HEK293 (cell line): Measurements from ENCODE around the gene DDX42.

Experiments
- CTCF ChIA-PET: fragments of 350-600 bp; formaldehyde crosslinking; extraction: SDS; loops from one replicate; lab custom pipeline; 2021; ENCODE audit warnings: antibody characterized with exemption; lab: Yijun Ruan, JAX
- POLR2A ChIA-PET: fragments of 300-600 bp; formaldehyde crosslinking; extraction: SDS; loops from one replicate; lab custom pipeline; 2020; ENCODE audit warnings: antibody characterized with exemption, inconsistent platforms; lab: Yijun Ruan, JAX
- H3K27ac ChIP-seq: fragments of 200-500 bp; sonication (Bioruptor generic); 2 replicates; pipeline ENCODE4 v1.5.1; 2014; ENCODE audit warnings: low read depth, low read length, control low read depth, inconsistent platforms; ENCODE audit errors: extremely low read depth
- H3K36me3 ChIP-seq, 2 experiments: fragments of 200-500 bp in 1 of 2; sonication (Bioruptor generic) in 1 of 2; 1 replicate in 1 of 2; 2 replicates in 1 of 2; pipeline ENCODE4 v1.5.1; 2014 to 2017; ENCODE audit warnings: inconsistent platforms in 2 of 2, low read length in 2 of 2; ENCODE audit not compliant: control insufficient read depth in 2 of 2, insufficient read depth in 1 of 2
- H3K4me1 ChIP-seq: fragments of 200-500 bp; sonication (Bioruptor generic); 2 replicates; pipeline ENCODE4 v1.5.1; 2014; ENCODE audit warnings: mild to moderate bottlenecking, low read length, inconsistent platforms; ENCODE audit not compliant: control insufficient read depth, insufficient read depth
- H3K4me3 ChIP-seq: 2 replicates; pipeline ENCODE4 v1.5.1; 2011; ENCODE audit warnings: low read depth, mild to moderate bottlenecking, control low read depth, low read length, moderate library complexity
- H3K9me3 ChIP-seq: fragments of 200-500 bp; sonication (Bioruptor generic); 2 replicates; pipeline ENCODE4 v1.5.1; 2014; ENCODE audit warnings: low read depth, low read length, inconsistent platforms; ENCODE audit not compliant: control insufficient read depth, insufficient read depth
- BCL6B ChIP-seq: fragments of 450-650 bp; formaldehyde crosslinking; IDR thresholded peaks from 2 replicates; pipeline ENCODE4 v1.5.1; 2017; ENCODE audit warnings: missing biosample characterization, missing genetic modification characterization
- FEZF1 ChIP-seq: fragments of 450-650 bp; formaldehyde crosslinking; IDR thresholded peaks from 2 replicates; pipeline ENCODE4 v1.5.1; 2016; ENCODE audit warnings: missing biosample characterization, missing genetic modification characterization
- PRDM1 ChIP-seq: fragments of 450-650 bp; formaldehyde crosslinking; IDR thresholded peaks from 2 replicates; pipeline ENCODE4; 2016; ENCODE audit warnings: missing biosample characterization, missing genetic modification characterization
- SETDB1 ChIP-seq: IDR thresholded peaks from one replicate; pipeline ENCODE4 v1.6.1; 2017; ENCODE audit warnings: mild to moderate bottlenecking, low read length, moderate library complexity, mixed read lengths; ENCODE audit not compliant: insufficient read length
- SP7 ChIP-seq: fragments of 450-650 bp; formaldehyde crosslinking; IDR thresholded peaks from 2 replicates; pipeline ENCODE4 v1.5.1; 2016; ENCODE audit warnings: missing biosample characterization, missing genetic modification characterization
- WT1 ChIP-seq: fragments of 450-650 bp; formaldehyde crosslinking; IDR thresholded peaks from 2 replicates; pipeline ENCODE4 v1.5.1; 2016; ENCODE audit warnings: missing biosample characterization, missing genetic modification characterization
- ZBTB10 ChIP-seq: fragments of 450-650 bp; formaldehyde crosslinking; IDR thresholded peaks from 2 replicates; pipeline ENCODE4 v1.5.1; 2016; ENCODE audit warnings: missing biosample characterization, missing genetic modification characterization
- ZBTB17 ChIP-seq: fragments of 450-650 bp; formaldehyde crosslinking; IDR thresholded peaks from 2 replicates; pipeline ENCODE4 v1.5.1; 2016; ENCODE audit warnings: missing biosample characterization, missing genetic modification characterization
- ZNF10 ChIP-seq: fragments of 450-650 bp; formaldehyde crosslinking; IDR thresholded peaks from 2 replicates; pipeline ENCODE4 v1.5.1; 2017; ENCODE audit warnings: missing biosample characterization, missing genetic modification characterization
- ZNF146 ChIP-seq: fragments of 450-650 bp; formaldehyde crosslinking; IDR thresholded peaks from 2 replicates; pipeline ENCODE4 v1.5.1; 2016; ENCODE audit warnings: missing biosample characterization, missing genetic modification characterization
- ZNF155 ChIP-seq: fragments of 450-650 bp; formaldehyde crosslinking; IDR thresholded peaks from 2 replicates; pipeline ENCODE4 v1.5.1; 2016; ENCODE audit warnings: missing biosample characterization, missing genetic modification characterization
- ZNF174 ChIP-seq: fragments of 450-650 bp; formaldehyde crosslinking; IDR thresholded peaks from 2 replicates; pipeline ENCODE4 v1.5.0; 2017; ENCODE audit warnings: missing biosample characterization, mild to moderate bottlenecking, missing genetic modification characterization
- ZNF184 ChIP-seq: fragments of 450-650 bp; IDR thresholded peaks from 2 replicates; pipeline ENCODE4 v1.5.1; 2018; ENCODE audit warnings: missing biosample characterization, mild to moderate bottlenecking, missing genetic modification characterization
- ZNF629 ChIP-seq: fragments of 450-650 bp; formaldehyde crosslinking; IDR thresholded peaks from 2 replicates; pipeline ENCODE4 v1.5.1; 2017; ENCODE audit warnings: missing biosample characterization, missing genetic modification characterization
- ZNF707 ChIP-seq: fragments of 450-650 bp; formaldehyde crosslinking; IDR thresholded peaks from 2 replicates; pipeline ENCODE4 v1.5.1; 2016; ENCODE audit warnings: missing biosample characterization, missing genetic modification characterization
- ZSCAN4 ChIP-seq: fragments of 450-650 bp; formaldehyde crosslinking; IDR thresholded peaks from 2 replicates; pipeline ENCODE4 v1.5.1; 2017; ENCODE audit warnings: missing biosample characterization, missing genetic modification characterization
- ZXDB ChIP-seq: fragments of 450-650 bp; formaldehyde crosslinking; IDR thresholded peaks from 2 replicates; pipeline ENCODE4 v1.5.1; 2016; ENCODE audit warnings: missing biosample characterization, missing genetic modification characterization
- TF ChIP-seq, protein P1 (sequence below): fragments of 450-650 bp; formaldehyde crosslinking; IDR thresholded peaks from 2 replicates; pipeline ENCODE4 v1.5.1; 2017; ENCODE audit warnings: missing biosample characterization, missing genetic modification characterization
- TF ChIP-seq, protein P2 (sequence below): fragments of 450-650 bp; formaldehyde crosslinking; conservative IDR thresholded peaks from 2 replicates; pipeline ENCODE4 v1.5.1; 2016; ENCODE audit warnings: low read depth, missing biosample characterization, missing genetic modification characterization
- TF ChIP-seq, protein P3 (sequence below): fragments of 450-650 bp; formaldehyde crosslinking; IDR thresholded peaks from 2 replicates; pipeline ENCODE4 v1.5.0; 2017; ENCODE audit warnings: missing biosample characterization, missing genetic modification characterization, borderline replicate concordance
- TF ChIP-seq, protein P4 (sequence below): fragments of 450-650 bp; formaldehyde crosslinking; IDR thresholded peaks from 2 replicates; pipeline ENCODE4 v1.5.1; 2017; ENCODE audit warnings: missing biosample characterization, missing genetic modification characterization

The DDX42 gene

DNA sequence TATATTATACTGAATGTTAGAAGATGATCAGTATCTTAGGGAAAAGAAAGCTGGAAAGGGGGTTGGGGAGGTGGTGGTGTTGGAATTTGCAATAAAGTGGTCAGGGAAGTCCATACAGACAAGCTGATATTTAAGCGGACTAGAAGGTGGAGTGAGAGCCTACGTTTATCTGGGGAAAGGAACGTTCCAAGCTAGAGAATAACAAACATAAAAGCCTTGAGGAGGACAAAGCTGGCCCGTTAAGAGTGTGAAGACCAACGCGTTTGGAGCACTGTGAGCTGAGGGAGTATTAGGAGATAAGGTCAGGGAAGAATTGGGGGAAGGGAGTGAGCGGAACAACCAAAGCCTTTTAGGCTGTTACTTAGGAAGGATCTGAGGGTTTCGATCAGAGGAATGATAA, 1.4 kb downstream of the DDX42 start (continued):
- TF ChIP-seq, protein P1, sequence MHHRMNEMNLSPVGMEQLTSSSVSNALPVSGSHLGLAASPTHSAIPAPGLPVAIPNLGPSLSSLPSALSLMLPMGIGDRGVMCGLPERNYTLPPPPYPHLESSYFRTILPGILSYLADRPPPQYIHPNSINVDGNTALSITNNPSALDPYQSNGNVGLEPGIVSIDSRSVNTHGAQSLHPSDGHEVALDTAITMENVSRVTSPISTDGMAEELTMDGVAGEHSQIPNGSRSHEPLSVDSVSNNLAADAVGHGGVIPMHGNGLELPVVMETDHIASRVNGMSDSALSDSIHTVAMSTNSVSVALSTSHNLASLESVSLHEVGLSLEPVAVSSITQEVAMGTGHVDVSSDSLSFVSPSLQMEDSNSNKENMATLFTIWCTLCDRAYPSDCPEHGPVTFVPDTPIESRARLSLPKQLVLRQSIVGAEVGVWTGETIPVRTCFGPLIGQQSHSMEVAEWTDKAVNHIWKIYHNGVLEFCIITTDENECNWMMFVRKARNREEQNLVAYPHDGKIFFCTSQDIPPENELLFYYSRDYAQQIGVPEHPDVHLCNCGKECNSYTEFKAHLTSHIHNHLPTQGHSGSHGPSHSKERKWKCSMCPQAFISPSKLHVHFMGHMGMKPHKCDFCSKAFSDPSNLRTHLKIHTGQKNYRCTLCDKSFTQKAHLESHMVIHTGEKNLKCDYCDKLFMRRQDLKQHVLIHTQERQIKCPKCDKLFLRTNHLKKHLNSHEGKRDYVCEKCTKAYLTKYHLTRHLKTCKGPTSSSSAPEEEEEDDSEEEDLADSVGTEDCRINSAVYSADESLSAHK (tag by site-specific recombination), result no peak
- no peak for TF ChIP-seq BCL6B
- no peak for TF ChIP-seq ZXDB (tag by site-specific recombination)
- TF ChIP-seq ZNF155, result no peak

GRCh38 chr17:63780507-63780906, 6.5 kb downstream of the DDX42 start:
- CTCF ChIA-PET, result interaction anchor here (0.5 to 1.0 kb wide), 2 partner anchors 54 to 104 kb away, joined by 3 read pairs; no protein-coding TSS in a partner anchor
- peaks cover 3% of the 10 kb centered on the region for H3K4me1 ChIP-seq
- no peaks in the 10 kb centered on the region for H3K9me3 ChIP-seq
- no peak overlapping the region for H3K27ac ChIP-seq
- POLR2A ChIA-PET, result interaction anchor here (0.5 to 0.6 kb wide), 3 partner anchors 30 to 159 kb away, joined by 3 to 4 read pairs (median 3); partner anchors contain the start of gene MAP3K3
- peaks cover 53 to 86% of the 10 kb centered on the region in 2 experiments for H3K36me3 ChIP-seq
- no peak overlapping the region for H3K4me3 ChIP-seq
- TF ChIP-seq ZBTB17 (tag by site-specific recombination) (0 out of 2 replicates have a peak, but pooled peaks have one; percentile 40), FEZF1 (tag by site-specific recombination) (peak; percentile 78), ZNF629 (tag by site-specific recombination) (0 out of 2 replicates have a peak, but pooled peaks have one; percentile 32), WT1 (tag by site-specific recombination) (peak; percentile 77), ZNF707 (tag by site-specific recombination) (no peak), ZNF146 (no peak), SP7 (tag by site-specific recombination) (peak; percentile 43; the same call in 1 of the 2 replicates), ZNF10 (tag by site-specific recombination) (peak; percentile 92), ZNF174 (no peak), ZNF184 (tag by site-specific recombination) (no peak), SETDB1 (no peak), ZBTB10 (no peak), ZSCAN4 (no peak), PRDM1 (tag by site-specific recombination) (peak; percentile 85)
- TF ChIP-seq, protein P2, sequence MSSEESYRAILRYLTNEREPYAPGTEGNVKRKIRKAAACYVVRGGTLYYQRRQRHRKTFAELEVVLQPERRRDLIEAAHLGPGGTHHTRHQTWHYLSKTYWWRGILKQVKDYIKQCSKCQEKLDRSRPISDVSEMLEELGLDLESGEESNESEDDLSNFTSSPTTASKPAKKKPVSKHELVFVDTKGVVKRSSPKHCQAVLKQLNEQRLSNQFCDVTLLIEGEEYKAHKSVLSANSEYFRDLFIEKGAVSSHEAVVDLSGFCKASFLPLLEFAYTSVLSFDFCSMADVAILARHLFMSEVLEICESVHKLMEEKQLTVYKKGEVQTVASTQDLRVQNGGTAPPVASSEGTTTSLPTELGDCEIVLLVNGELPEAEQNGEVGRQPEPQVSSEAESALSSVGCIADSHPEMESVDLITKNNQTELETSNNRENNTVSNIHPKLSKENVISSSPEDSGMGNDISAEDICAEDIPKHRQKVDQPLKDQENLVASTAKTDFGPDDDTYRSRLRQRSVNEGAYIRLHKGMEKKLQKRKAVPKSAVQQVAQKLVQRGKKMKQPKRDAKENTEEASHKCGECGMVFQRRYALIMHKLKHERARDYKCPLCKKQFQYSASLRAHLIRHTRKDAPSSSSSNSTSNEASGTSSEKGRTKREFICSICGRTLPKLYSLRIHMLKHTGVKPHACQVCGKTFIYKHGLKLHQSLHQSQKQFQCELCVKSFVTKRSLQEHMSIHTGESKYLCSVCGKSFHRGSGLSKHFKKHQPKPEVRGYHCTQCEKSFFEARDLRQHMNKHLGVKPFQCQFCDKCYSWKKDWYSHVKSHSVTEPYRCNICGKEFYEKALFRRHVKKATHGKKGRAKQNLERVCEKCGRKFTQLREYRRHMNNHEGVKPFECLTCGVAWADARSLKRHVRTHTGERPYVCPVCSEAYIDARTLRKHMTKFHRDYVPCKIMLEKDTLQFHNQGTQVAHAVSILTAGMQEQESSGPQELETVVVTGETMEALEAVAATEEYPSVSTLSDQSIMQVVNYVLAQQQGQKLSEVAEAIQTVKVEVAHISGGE (tag by site-specific recombination), result no peak
- TF ChIP-seq, protein P3, sequence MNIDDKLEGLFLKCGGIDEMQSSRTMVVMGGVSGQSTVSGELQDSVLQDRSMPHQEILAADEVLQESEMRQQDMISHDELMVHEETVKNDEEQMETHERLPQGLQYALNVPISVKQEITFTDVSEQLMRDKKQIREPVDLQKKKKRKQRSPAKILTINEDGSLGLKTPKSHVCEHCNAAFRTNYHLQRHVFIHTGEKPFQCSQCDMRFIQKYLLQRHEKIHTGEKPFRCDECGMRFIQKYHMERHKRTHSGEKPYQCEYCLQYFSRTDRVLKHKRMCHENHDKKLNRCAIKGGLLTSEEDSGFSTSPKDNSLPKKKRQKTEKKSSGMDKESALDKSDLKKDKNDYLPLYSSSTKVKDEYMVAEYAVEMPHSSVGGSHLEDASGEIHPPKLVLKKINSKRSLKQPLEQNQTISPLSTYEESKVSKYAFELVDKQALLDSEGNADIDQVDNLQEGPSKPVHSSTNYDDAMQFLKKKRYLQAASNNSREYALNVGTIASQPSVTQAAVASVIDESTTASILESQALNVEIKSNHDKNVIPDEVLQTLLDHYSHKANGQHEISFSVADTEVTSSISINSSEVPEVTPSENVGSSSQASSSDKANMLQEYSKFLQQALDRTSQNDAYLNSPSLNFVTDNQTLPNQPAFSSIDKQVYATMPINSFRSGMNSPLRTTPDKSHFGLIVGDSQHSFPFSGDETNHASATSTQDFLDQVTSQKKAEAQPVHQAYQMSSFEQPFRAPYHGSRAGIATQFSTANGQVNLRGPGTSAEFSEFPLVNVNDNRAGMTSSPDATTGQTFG (tag by site-specific recombination), result no peak
- TF ChIP-seq, protein P4, sequence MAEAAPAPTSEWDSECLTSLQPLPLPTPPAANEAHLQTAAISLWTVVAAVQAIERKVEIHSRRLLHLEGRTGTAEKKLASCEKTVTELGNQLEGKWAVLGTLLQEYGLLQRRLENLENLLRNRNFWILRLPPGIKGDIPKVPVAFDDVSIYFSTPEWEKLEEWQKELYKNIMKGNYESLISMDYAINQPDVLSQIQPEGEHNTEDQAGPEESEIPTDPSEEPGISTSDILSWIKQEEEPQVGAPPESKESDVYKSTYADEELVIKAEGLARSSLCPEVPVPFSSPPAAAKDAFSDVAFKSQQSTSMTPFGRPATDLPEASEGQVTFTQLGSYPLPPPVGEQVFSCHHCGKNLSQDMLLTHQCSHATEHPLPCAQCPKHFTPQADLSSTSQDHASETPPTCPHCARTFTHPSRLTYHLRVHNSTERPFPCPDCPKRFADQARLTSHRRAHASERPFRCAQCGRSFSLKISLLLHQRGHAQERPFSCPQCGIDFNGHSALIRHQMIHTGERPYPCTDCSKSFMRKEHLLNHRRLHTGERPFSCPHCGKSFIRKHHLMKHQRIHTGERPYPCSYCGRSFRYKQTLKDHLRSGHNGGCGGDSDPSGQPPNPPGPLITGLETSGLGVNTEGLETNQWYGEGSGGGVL (tag by site-specific recombination), result peak; percentile 48
